ENCODE data around the gene TRMT44.

TRMT44 gene

GRCh38 chr4:8440492-8441311 lies at the start of gene TRMT44, which contains the start of gene ACOX3:
Gene TRMT44, plus strand, starts transcription at chr4:8440777. Its CDS starts 46 bp downstream, at chr4:8440823.
Gene ACOX3, minus strand, starts transcription at chr4:8440723. Its CDS starts 24,202 bp downstream, at chr4:8416521.
- Histone ChIP-seq H3K27me3 (ENCODE audit: insufficient read depth, low read length) (no peaks in the 10 kb centered on the region), H3K4me1 (ENCODE audit: insufficient read depth, low read length) (peaks cover 44% of the 10 kb centered on the region), H3K4me3 (ENCODE audit: low read length) (peak within 1 kb of the TSS; percentile 76), H3K36me3 (ENCODE audit: insufficient read depth, low read length) (no peaks in the 10 kb centered on the region), H2AFZ (ENCODE audit: low read depth, low read length) (peak within 1 kb of the TSS; percentile 65), H3K9me3 (ENCODE audit: low read length) (no peaks in the 10 kb centered on the region)

- Histone ChIP-seq H3K4me1 (ENCODE audit: insufficient read depth, low read length) (peaks cover 25% of the 10 kb centered on the region), H3K4me3 (ENCODE audit: low read length) (no peak overlapping the region), H3K9me3 (ENCODE audit: low read length) (no peaks in the 10 kb centered on the region), H2AFZ (ENCODE audit: low read depth, low read length) (no peak overlapping the region), H3K36me3 (ENCODE audit: insufficient read depth, low read length) (peaks cover 17% of the 10 kb centered on the region), H3K27me3 (ENCODE audit: insufficient read depth, low read length) (no peaks in the 10 kb centered on the region)
Observed at GRCh38 chr4:8391071-8391470, 49.5 kb upstream of the TRMT44 start.

DNA sequence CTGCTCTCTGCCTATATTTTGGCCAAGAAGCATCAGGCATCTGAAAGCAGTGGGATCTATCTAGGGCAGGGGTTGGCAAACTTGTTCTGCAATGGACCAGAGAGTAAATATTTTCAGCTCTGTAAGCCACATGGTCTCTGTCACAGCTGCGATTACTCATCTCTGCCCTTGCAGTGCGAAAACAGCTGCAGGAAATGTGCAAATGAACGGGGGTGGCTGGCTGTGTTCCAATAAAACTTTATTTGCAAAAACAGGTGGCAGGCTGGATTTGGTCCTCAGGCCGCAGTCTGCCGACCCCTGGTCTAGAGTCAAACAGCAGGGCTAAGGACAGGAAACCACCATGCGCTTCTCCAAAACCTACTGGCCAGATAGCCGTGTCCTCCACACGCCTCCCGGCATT lies 48.6 kb upstream of the TRMT44 start:
- peaks cover 17% of the 10 kb centered on the region for H3K36me3 ChIP-seq (ENCODE audit: insufficient read depth, low read length)
- no peaks in the 10 kb centered on the region for H3K27me3 ChIP-seq (ENCODE audit: insufficient read depth, low read length)
- no peak overlapping the region for H2AFZ ChIP-seq (ENCODE audit: low read depth, low read length)
- no peak overlapping the region for H3K4me3 ChIP-seq (ENCODE audit: low read length)
- H3K9me3 ChIP-seq (ENCODE audit: low read length) = no peaks in the 10 kb centered on the region
- H3K4me1 ChIP-seq (ENCODE audit: insufficient read depth, low read length) = peaks cover 25% of the 10 kb centered on the region

GRCh38 chr4:8392591-8393190 lies 47.9 kb upstream of the TRMT44 start:
- H3K27me3 ChIP-seq (ENCODE audit: insufficient read depth, low read length) = no peaks in the 10 kb centered on the region
- no peak overlapping the region for H3K4me3 ChIP-seq (ENCODE audit: low read length)
- peaks cover 17% of the 10 kb centered on the region for H3K36me3 ChIP-seq (ENCODE audit: insufficient read depth, low read length)
- peaks cover 25% of the 10 kb centered on the region for H3K4me1 ChIP-seq (ENCODE audit: insufficient read depth, low read length)
- no peak overlapping the region for H2AFZ ChIP-seq (ENCODE audit: low read depth, low read length)
- H3K9me3 ChIP-seq (ENCODE audit: low read length) = no peaks in the 10 kb centered on the region

- Histone ChIP-seq H2AFZ (ENCODE audit: low read depth, low read length) (no peak overlapping the region), H3K36me3 (ENCODE audit: insufficient read depth, low read length) (peaks cover 13% of the 10 kb centered on the region), H3K4me3 (ENCODE audit: low read length) (peak overlapping the region; percentile 17), H3K9me3 (ENCODE audit: low read length) (no peaks in the 10 kb centered on the region), H3K4me1 (ENCODE audit: insufficient read depth, low read length) (peaks cover 25% of the 10 kb centered on the region), H3K27me3 (ENCODE audit: insufficient read depth, low read length) (no peaks in the 10 kb centered on the region)
Observed at GRCh38 chr4:8393593-8394038, 47.0 kb upstream of the TRMT44 start.

- H3K4me3 ChIP-seq (ENCODE audit: low read length) = peak overlapping the region; percentile 17
Observed at GRCh38 chr4:8394061-8394519, 46.5 kb upstream of the TRMT44 start.

DNA sequence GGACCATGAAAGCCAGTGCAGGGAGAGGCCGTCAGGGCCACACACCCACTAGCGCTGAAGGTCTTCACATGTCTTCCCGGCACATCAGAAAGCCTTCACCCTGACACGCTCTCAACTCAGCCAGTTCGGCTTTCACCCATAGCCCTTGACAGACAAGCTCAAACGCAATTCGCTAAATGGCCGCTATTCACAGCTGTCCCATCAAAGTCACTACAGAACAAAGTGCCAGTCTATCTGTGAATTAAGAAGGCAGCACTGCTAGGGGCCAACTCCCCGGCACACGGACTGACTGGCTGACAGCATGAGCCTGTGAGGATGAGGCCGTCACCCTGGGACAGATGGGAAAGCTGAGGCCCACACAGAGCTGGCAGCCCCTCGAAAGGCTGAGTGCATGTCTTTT lies 45.8 kb upstream of the TRMT44 start:
- Histone ChIP-seq H3K4me1 (ENCODE audit: insufficient read depth, low read length) (peaks cover 25% of the 10 kb centered on the region), H3K36me3 (ENCODE audit: insufficient read depth, low read length) (peaks cover 13% of the 10 kb centered on the region), H2AFZ (ENCODE audit: low read depth, low read length) (no peak overlapping the region), H3K4me3 (ENCODE audit: low read length) (no peak overlapping the region), H3K9me3 (ENCODE audit: low read length) (no peaks in the 10 kb centered on the region), H3K27me3 (ENCODE audit: insufficient read depth, low read length) (no peaks in the 10 kb centered on the region)

More at GRCh38 chr4:8394061-8394519, 46.5 kb upstream of the TRMT44 start:
- Histone ChIP-seq H2AFZ (ENCODE audit: low read depth, low read length) (no peak overlapping the region), H3K4me1 (ENCODE audit: insufficient read depth, low read length) (peaks cover 25% of the 10 kb centered on the region), H3K27me3 (ENCODE audit: insufficient read depth, low read length) (no peaks in the 10 kb centered on the region), H3K9me3 (ENCODE audit: low read length) (no peaks in the 10 kb centered on the region), H3K36me3 (ENCODE audit: insufficient read depth, low read length) (peaks cover 13% of the 10 kb centered on the region)

- Histone ChIP-seq H3K27me3 (ENCODE audit: insufficient read depth, low read length) (no peaks in the 10 kb centered on the region), H3K36me3 (ENCODE audit: insufficient read depth, low read length) (peaks cover 8% of the 10 kb centered on the region), H2AFZ (ENCODE audit: low read depth, low read length) (no peak overlapping the region), H3K4me1 (ENCODE audit: insufficient read depth, low read length) (peaks cover 25% of the 10 kb centered on the region), H3K4me3 (ENCODE audit: low read length) (no peak overlapping the region), H3K9me3 (ENCODE audit: low read length) (no peaks in the 10 kb centered on the region)
Observed at GRCh38 chr4:8395504-8396296, 44.9 kb upstream of the TRMT44 start.

DNA sequence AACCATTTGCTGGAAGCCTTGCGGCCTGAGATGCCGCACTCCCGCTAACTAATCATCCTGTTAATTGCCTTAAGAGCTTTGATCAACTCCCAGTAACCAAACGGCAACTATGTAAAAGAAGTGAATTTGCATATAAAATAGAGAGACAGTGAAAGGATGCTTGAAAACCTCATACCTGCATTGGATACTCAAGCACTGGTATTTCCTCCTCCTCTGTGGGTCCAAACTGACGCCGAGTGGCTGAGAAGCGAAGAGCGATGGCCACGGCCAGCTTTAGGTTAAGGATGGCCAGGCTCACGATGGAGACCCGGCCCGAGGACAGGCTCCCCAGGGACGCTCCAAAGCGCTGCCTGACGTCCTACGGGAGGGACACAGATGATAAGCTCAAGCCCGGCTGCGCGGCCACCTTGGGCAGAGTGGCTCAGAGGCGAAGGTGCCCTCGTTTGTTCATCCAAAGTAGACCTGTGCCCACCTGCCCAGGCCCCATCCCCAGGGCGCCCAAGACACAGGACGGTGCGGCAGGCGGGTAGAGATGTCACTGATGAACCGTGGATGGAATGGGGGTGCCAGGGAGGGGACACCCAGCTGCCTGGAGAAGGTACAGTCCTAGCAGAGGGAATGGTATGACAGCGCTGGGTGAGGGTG lies 43.7 kb upstream of the TRMT44 start:
- Histone ChIP-seq H3K4me3 (ENCODE audit: low read length) (no peak overlapping the region), H3K9me3 (ENCODE audit: low read length) (no peaks in the 10 kb centered on the region), H3K36me3 (ENCODE audit: insufficient read depth, low read length) (peaks cover 5% of the 10 kb centered on the region), H3K27me3 (ENCODE audit: insufficient read depth, low read length) (no peaks in the 10 kb centered on the region), H2AFZ (ENCODE audit: low read depth, low read length) (no peak overlapping the region), H3K4me1 (ENCODE audit: insufficient read depth, low read length) (peaks cover 25% of the 10 kb centered on the region)

DNA sequence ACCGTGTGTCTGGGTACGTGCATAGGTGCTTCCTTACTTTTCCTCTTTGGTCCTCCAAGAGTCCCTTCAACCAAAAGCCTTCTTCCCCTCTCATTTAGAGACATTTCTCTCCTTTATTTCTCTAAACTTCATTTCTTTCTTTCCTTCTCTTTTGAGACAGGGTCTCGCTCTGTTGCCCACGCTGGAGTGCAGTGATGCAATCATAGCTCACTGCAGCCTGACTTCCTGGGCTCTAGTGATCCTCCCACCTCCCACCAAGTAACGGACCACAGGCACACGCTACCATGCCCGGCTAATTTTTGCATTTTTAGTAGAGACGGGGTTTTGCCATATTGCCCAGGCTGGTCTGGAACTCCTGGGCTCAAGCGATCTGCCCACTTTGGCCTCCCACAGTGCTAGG lies 42.2 kb upstream of the TRMT44 start:
- peaks cover 19% of the 10 kb centered on the region for H3K4me1 ChIP-seq (ENCODE audit: insufficient read depth, low read length)
- no peaks in the 10 kb centered on the region for H3K9me3 ChIP-seq (ENCODE audit: low read length)
- H3K4me3 ChIP-seq (ENCODE audit: low read length) = no peak overlapping the region
- peaks cover 3% of the 10 kb centered on the region for H3K36me3 ChIP-seq (ENCODE audit: insufficient read depth, low read length)
- no peak overlapping the region for H2AFZ ChIP-seq (ENCODE audit: low read depth, low read length)
- no peaks in the 10 kb centered on the region for H3K27me3 ChIP-seq (ENCODE audit: insufficient read depth, low read length)

- no peaks in the 10 kb centered on the region for H3K27me3 ChIP-seq (ENCODE audit: insufficient read depth, low read length)
- peaks cover 3% of the 10 kb centered on the region for H3K36me3 ChIP-seq (ENCODE audit: insufficient read depth, low read length)
- peaks cover 10% of the 10 kb centered on the region for H3K4me1 ChIP-seq (ENCODE audit: insufficient read depth, low read length)
- H3K4me3 ChIP-seq (ENCODE audit: low read length) = no peak overlapping the region
- H2AFZ ChIP-seq (ENCODE audit: low read depth, low read length) = no peak overlapping the region
- H3K9me3 ChIP-seq (ENCODE audit: low read length) = no peaks in the 10 kb centered on the region
Observed at GRCh38 chr4:8399298-8399697, 41.3 kb upstream of the TRMT44 start.

DNA sequence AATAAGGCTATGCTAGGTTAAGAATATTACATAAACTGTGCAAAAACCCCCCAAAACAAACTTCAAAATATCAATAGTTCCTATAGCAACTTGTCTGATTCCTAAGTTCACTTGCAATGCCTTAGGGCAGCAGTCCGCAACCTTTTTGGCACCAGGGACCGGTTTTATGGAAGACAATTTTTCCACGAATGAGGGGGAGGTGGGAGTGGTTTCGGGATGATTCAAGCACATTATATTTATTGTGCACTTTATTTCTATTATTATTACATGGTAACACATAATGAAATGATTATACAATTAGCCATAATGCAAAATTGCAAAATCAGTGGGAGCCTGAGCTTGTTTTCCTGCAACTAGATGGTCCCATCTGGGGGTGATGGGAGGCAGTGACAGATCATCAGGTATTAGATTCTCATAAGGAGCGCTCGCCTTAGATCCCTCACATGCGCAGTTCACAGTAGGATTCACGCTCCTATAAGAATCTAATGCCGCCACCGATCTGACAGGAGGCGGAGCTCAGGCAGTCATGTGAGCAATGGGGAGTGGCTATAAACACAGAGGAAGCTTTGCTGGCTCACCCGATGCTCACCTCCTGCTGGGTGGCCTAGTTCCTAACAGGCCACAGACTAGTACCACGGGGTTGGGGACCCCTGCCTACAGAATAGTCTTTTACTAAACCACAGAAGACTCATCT lies 39.8 kb upstream of the TRMT44 start:
- peaks cover 3% of the 10 kb centered on the region for H3K4me1 ChIP-seq (ENCODE audit: insufficient read depth, low read length)
- peaks cover 8% of the 10 kb centered on the region for H3K36me3 ChIP-seq (ENCODE audit: insufficient read depth, low read length)
- no peak overlapping the region for H2AFZ ChIP-seq (ENCODE audit: low read depth, low read length)
- no peaks in the 10 kb centered on the region for H3K9me3 ChIP-seq (ENCODE audit: low read length)
- H3K27me3 ChIP-seq (ENCODE audit: insufficient read depth, low read length) = no peaks in the 10 kb centered on the region
- no peak overlapping the region for H3K4me3 ChIP-seq (ENCODE audit: low read length)
